ENCODE measurements around the gene SVEP1.

DNA sequence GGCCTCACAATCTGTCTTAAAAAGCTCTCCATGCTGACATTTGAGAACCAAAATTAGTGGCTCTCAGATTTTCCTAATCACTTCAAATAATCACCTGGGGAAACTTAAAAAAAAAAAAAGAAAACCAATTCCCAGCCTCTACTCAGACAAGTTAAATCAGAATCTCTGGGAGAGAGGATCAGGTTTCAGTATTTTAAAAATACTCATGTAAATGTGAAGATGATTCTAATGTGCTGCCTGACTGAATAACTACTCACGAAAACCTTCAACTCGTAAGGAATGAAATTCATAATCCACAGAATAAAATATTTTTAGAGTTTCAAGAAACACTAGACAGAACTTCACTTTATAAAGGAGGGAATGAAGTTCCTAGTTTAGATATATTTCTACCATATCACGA lies 114.4 kb downstream of the SVEP1 start:
- TF ChIP-seq CTCF (IDR thresholded peaks at IDR 0.05), result no peak
- TF ChIP-seq, protein P1, sequence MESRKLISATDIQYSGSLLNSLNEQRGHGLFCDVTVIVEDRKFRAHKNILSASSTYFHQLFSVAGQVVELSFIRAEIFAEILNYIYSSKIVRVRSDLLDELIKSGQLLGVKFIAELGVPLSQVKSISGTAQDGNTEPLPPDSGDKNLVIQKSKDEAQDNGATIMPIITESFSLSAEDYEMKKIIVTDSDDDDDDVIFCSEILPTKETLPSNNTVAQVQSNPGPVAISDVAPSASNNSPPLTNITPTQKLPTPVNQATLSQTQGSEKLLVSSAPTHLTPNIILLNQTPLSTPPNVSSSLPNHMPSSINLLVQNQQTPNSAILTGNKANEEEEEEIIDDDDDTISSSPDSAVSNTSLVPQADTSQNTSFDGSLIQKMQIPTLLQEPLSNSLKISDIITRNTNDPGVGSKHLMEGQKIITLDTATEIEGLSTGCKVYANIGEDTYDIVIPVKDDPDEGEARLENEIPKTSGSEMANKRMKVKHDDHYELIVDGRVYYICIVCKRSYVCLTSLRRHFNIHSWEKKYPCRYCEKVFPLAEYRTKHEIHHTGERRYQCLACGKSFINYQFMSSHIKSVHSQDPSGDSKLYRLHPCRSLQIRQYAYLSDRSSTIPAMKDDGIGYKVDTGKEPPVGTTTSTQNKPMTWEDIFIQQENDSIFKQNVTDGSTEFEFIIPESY (IDR thresholded peaks at IDR 0.05; ENCODE audit: borderline replicate concordance, low read depth), result no peak
- TF ChIP-seq YY1 (IDR thresholded peaks at IDR 0.05; ENCODE audit: low read depth), result no peak
- no peak for TF ChIP-seq SIN3A (IDR thresholded peaks at IDR 0.05; ENCODE audit: borderline replicate concordance, low read depth, low read length)
- TF ChIP-seq, protein P2, sequence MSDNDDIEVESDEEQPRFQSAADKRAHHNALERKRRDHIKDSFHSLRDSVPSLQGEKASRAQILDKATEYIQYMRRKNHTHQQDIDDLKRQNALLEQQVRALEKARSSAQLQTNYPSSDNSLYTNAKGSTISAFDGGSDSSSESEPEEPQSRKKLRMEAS (IDR thresholded peaks at IDR 0.05; ENCODE audit: low read depth), result no peak
- no peak for TF ChIP-seq MXI1 (IDR thresholded peaks at IDR 0.05; ENCODE audit: low read depth, low read length)
- TF ChIP-seq, protein P3, sequence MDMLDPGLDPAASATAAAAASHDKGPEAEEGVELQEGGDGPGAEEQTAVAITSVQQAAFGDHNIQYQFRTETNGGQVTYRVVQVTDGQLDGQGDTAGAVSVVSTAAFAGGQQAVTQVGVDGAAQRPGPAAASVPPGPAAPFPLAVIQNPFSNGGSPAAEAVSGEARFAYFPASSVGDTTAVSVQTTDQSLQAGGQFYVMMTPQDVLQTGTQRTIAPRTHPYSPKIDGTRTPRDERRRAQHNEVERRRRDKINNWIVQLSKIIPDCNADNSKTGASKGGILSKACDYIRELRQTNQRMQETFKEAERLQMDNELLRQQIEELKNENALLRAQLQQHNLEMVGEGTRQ (IDR thresholded peaks at IDR 0.05; ENCODE audit: borderline replicate concordance, low read depth, low read length), result no peak
- no peak for TF ChIP-seq POLR2AphosphoS5 (IDR thresholded peaks at IDR 0.05; ENCODE audit: low read depth, low read length)
- TF ChIP-seq RFX5 (IDR thresholded peaks at IDR 0.05; ENCODE audit: low read length), result no peak
- TF ChIP-seq, protein P4, sequence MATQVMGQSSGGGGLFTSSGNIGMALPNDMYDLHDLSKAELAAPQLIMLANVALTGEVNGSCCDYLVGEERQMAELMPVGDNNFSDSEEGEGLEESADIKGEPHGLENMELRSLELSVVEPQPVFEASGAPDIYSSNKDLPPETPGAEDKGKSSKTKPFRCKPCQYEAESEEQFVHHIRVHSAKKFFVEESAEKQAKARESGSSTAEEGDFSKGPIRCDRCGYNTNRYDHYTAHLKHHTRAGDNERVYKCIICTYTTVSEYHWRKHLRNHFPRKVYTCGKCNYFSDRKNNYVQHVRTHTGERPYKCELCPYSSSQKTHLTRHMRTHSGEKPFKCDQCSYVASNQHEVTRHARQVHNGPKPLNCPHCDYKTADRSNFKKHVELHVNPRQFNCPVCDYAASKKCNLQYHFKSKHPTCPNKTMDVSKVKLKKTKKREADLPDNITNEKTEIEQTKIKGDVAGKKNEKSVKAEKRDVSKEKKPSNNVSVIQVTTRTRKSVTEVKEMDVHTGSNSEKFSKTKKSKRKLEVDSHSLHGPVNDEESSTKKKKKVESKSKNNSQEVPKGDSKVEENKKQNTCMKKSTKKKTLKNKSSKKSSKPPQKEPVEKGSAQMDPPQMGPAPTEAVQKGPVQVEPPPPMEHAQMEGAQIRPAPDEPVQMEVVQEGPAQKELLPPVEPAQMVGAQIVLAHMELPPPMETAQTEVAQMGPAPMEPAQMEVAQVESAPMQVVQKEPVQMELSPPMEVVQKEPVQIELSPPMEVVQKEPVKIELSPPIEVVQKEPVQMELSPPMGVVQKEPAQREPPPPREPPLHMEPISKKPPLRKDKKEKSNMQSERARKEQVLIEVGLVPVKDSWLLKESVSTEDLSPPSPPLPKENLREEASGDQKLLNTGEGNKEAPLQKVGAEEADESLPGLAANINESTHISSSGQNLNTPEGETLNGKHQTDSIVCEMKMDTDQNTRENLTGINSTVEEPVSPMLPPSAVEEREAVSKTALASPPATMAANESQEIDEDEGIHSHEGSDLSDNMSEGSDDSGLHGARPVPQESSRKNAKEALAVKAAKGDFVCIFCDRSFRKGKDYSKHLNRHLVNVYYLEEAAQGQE (IDR thresholded peaks at IDR 0.05; ENCODE audit: low read depth, low read length), result no peak

Data from SK-N-SH (cell line).